Thyroid gland (tissue), 4 donors: ENCODE results near the gene CLNS1A.

ENCODE experiments used
- POLR2A ChIP-seq, 2 donors: fragments of 450-650 bp; IDR thresholded peaks; one replicate each; pipeline ENCODE4 v1.6.1; 2017; ENCODE audit warnings: antibody characterized with exemption in 2 of 2, mild to moderate bottlenecking in 2 of 2, moderate library complexity in 1 of 2
- TF ChIP-seq, protein P1 (sequence below), 6 experiments: fragments of 200-600 bp in 3 of 6; fragments of 450-650 bp in 3 of 6; sonication (generic) in 3 of 6; IDR thresholded peaks; one replicate each; pipeline ENCODE4 v1.5.1; 2016 to 2019; ENCODE audit warnings: antibody characterized with exemption in 6 of 6, mild to moderate bottlenecking in 2 of 6, inconsistent platforms in 1 of 6, moderate library complexity in 1 of 6

DNA sequence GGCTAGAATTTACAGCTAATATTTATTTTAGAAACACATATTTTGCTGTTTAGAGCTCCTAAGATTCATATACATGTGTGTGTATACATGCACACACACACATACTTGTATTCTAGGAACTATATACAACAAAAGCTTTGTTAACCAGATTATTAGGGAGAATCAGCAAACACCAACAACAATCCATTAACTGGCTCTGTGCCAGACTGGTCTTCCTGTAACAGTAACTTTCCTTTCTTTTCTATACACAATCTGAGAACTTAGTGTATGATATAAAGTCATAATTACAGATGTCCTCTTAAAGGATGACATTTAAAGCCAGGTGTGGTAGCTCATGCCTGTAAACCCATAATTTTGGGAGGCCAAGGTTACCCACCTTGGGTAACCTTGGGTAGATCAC is 49.5 kb upstream of the CLNS1A start:
- no peak for TF ChIP-seq POLR2A (IDR thresholded peaks at IDR 0.05)
- TF ChIP-seq, protein P1, sequence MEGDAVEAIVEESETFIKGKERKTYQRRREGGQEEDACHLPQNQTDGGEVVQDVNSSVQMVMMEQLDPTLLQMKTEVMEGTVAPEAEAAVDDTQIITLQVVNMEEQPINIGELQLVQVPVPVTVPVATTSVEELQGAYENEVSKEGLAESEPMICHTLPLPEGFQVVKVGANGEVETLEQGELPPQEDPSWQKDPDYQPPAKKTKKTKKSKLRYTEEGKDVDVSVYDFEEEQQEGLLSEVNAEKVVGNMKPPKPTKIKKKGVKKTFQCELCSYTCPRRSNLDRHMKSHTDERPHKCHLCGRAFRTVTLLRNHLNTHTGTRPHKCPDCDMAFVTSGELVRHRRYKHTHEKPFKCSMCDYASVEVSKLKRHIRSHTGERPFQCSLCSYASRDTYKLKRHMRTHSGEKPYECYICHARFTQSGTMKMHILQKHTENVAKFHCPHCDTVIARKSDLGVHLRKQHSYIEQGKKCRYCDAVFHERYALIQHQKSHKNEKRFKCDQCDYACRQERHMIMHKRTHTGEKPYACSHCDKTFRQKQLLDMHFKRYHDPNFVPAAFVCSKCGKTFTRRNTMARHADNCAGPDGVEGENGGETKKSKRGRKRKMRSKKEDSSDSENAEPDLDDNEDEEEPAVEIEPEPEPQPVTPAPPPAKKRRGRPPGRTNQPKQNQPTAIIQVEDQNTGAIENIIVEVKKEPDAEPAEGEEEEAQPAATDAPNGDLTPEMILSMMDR (IDR thresholded peaks at IDR 0.05) = no peak
